Measurements from ENCODE around the gene PAIP1. TPM values are rescaled to one million over a fixed set of nuclear protein-coding genes. Genes with fewer than 3 reads are reported as not detected.

The PAIP1 gene
- total and polyA plus RNA-seq, 2 donors from 2014 or later, result 65.0 to 75.8 TPM

DNA sequence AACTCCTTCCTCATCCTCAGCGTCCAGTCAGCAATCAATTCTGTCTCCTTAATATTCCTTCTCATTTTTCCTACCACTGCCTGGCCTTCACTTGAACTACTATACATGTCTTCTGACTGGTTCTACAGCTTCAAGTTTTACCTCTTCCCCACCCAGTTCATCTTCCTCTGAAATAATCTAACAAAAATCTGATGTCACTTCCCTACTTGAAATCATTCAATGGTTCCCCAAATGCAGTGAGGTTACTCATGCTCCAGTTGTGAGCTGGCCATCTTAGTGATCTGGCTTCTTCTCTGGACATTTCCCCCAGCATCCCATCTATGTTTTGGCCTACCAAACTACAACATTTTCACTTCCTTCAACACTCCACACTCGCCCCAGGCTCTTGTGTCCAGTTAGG lies 58.3 kb downstream of the PAIP1 start:
- Histone ChIP-seq H3K27ac (ENCODE audit: low read depth in 2 of 2, low read length in 2 of 2) (no peak overlapping the region), H3K9ac (ENCODE audit: low read length in 3 of 3) (no peak overlapping the region), H3K4me3 (ENCODE audit: low read length in 3 of 3) (no peak overlapping the region), H3K9me3 (ENCODE audit: control insufficient read depth in 2 of 3, insufficient read depth in 1 of 3, low read length in 3 of 3) (no peaks in the 10 kb centered on the region), H3K36me3 (ENCODE audit: control insufficient read depth in 2 of 3, insufficient read depth in 3 of 3, low read length in 3 of 3) (no peaks in the 10 kb centered on the region), H3K27me3 (ENCODE audit: control insufficient read depth, insufficient read depth, low read length) (no peaks in the 10 kb centered on the region), H3K4me1 (ENCODE audit: control insufficient read depth in 2 of 3, insufficient read depth in 2 of 3, low read depth in 1 of 3, low read length in 3 of 3) (no peaks in the 10 kb centered on the region)
- intact Hi-C loops (cut with DNase I), result no loop called here
- no peak for FAIRE-seq
- no peak for DNase-seq
- TF ChIP-seq CTCF (IDR thresholded peaks at IDR 0.05; ENCODE audit: borderline replicate concordance, extremely low read depth, insufficient read depth), result no peak

- Histone ChIP-seq H3K4me1 (ENCODE audit: control insufficient read depth in 2 of 3, insufficient read depth in 2 of 3, low read depth in 1 of 3, low read length in 3 of 3) (no peaks in the 10 kb centered on the region), H3K36me3 (ENCODE audit: control insufficient read depth in 2 of 3, insufficient read depth in 3 of 3, low read length in 3 of 3) (no peaks in the 10 kb centered on the region), H3K9me3 (ENCODE audit: control insufficient read depth in 2 of 3, insufficient read depth in 1 of 3, low read length in 3 of 3) (no peaks in the 10 kb centered on the region), H3K9ac (ENCODE audit: low read length in 3 of 3) (no peak overlapping the region), H3K27ac (ENCODE audit: low read depth in 2 of 2, low read length in 2 of 2) (no peak overlapping the region), H3K27me3 (ENCODE audit: control insufficient read depth, insufficient read depth, low read length) (no peaks in the 10 kb centered on the region), H3K4me3 (ENCODE audit: low read length in 3 of 3) (no peak overlapping the region)
- TF ChIP-seq CTCF (IDR thresholded peaks at IDR 0.05; ENCODE audit: borderline replicate concordance, extremely low read depth, insufficient read depth), result no peak
- intact Hi-C loops (cut with DNase I), result no loop called here
- FAIRE-seq (no peak), DNase-seq (no peak)
Measured at GRCh38 chr5:43497311-43498104, 59.4 kb downstream of the PAIP1 start.

DNA sequence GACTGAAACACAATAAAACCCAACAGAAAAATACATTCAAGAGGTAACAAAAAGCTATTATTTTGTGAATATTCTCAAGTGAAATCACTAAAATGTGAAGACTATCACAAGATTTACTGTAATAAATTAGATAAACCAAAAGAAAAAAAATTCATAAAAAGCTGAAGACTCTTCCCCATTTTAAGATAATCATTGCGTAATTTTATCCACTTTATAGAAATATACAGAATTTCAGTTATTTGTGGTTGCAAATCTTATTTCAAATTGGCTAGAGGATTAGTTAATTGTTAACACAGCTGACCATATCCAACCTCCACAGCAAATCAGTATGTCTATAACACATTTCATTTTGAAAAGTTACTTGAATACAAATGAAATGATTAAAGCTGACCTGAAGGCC lies 65.6 kb downstream of the PAIP1 start:
- Histone ChIP-seq H3K9me3 (ENCODE audit: control insufficient read depth in 2 of 3, insufficient read depth in 1 of 3, low read length in 3 of 3) (no peaks in the 10 kb centered on the region), H3K4me3 (ENCODE audit: low read length in 3 of 3) (no peak overlapping the region), H3K4me1 (ENCODE audit: control insufficient read depth in 2 of 3, insufficient read depth in 2 of 3, low read depth in 1 of 3, low read length in 3 of 3) (no peaks in the 10 kb centered on the region), H3K9ac (ENCODE audit: low read length in 3 of 3) (no peak overlapping the region), H3K36me3 (ENCODE audit: control insufficient read depth in 2 of 3, insufficient read depth in 3 of 3, low read length in 3 of 3) (no peaks in the 10 kb centered on the region), H3K27ac (ENCODE audit: low read depth in 2 of 2, low read length in 2 of 2) (no peak overlapping the region), H3K27me3 (ENCODE audit: control insufficient read depth, insufficient read depth, low read length) (no peaks in the 10 kb centered on the region)
- intact Hi-C loops (cut with DNase I), result no loop called here
- FAIRE-seq (no peak), DNase-seq (no peak)
- no peak for TF ChIP-seq CTCF (IDR thresholded peaks at IDR 0.05; ENCODE audit: borderline replicate concordance, extremely low read depth, insufficient read depth)

All from kidney (tissue), 14 donors.